IMR-90 (cell line): ENCODE results near the gene PLLP. TPM values are rescaled to one million over a fixed set of nuclear protein-coding genes. Genes with fewer than 3 reads are reported as not detected.

ENCODE experiments used
- ATAC-seq: fragments of 200-7000 bp; cut with Tn5 transposase; 2 replicates; pipeline ENCODE4 v1.9.1; 2020; ENCODE audit warnings: low read depth, mild to moderate bottlenecking, moderate library complexity
- BruUV-seq: library from RNA; stranded (reverse); fragments of 400-500 nt; replicated peaks from 2 replicates; lab custom pipeline; 2021; lab: Mats Ljungman, UMichigan
- CTCF ChIA-PET: fragments of 300-600 bp; formaldehyde crosslinking; extraction: SDS; loops from one replicate; lab custom pipeline; 2021; ENCODE audit warnings: antibody characterized with exemption; lab: Yijun Ruan, JAX
- POLR2A ChIA-PET: fragments of 300-600 bp; sonication (Branson Sonifier 250); formaldehyde crosslinking; loops from one replicate; lab custom pipeline; 2022; ENCODE audit warnings: antibody characterized with exemption; ENCODE audit not compliant: unreplicated experiment; lab: Charles Lee
- DNase-seq: peaks from one replicate; pipeline ENCODE4 v3.0.0; 2013
- H2AFZ ChIP-seq: replicated peaks from 2 replicates; pipeline ENCODE3; 2013; ENCODE audit warnings: low read length, mild to moderate bottlenecking; ENCODE audit not compliant: poor library complexity
- H2AK5ac ChIP-seq: 2 replicates; pipeline ENCODE4 v1.6.1; 2013; ENCODE audit warnings: low read depth, low read length, inconsistent platforms
- H2AK9ac ChIP-seq: replicated peaks from 2 replicates; pipeline ENCODE3; 2013; ENCODE audit warnings: mild to moderate bottlenecking, low read depth, low read length, moderate library complexity; ENCODE audit not compliant: poor library complexity
- H2BK120ac ChIP-seq: 2 replicates; pipeline ENCODE4 v1.6.1; 2013; ENCODE audit warnings: low read depth, low read length, inconsistent platforms
- H2BK15ac ChIP-seq: 3 replicates; pipeline ENCODE4 v1.6.1; 2013; ENCODE audit warnings: low read depth, low read length, inconsistent platforms
- H2BK20ac ChIP-seq: 2 replicates; pipeline ENCODE4 v1.6.1; 2013; ENCODE audit warnings: low read depth, mild to moderate bottlenecking, inconsistent platforms, low read length, moderate library complexity
- H2BK5ac ChIP-seq: 2 replicates; pipeline ENCODE4 v1.6.1; 2013; ENCODE audit warnings: mild to moderate bottlenecking, low read depth, low read length, inconsistent platforms; ENCODE audit not compliant: poor library complexity, severe bottlenecking
- H3K14ac ChIP-seq: replicated peaks from 2 replicates; pipeline ENCODE4 v1.6.1; 2013; ENCODE audit warnings: low read depth, low read length, inconsistent platforms
- H3K18ac ChIP-seq: 2 replicates; pipeline ENCODE4 v1.6.1; 2013; ENCODE audit warnings: low read depth, low read length, control low read depth
- H3K23ac ChIP-seq: 2 replicates; pipeline ENCODE4 v1.6.1; 2013; ENCODE audit warnings: low read depth, low read length, inconsistent platforms
- H3K27ac ChIP-seq: 2 replicates; pipeline ENCODE4 v1.5.1; 2013; ENCODE audit warnings: mild to moderate bottlenecking, control low read depth, low read length; ENCODE audit not compliant: insufficient read depth
- H3K27me3 ChIP-seq: 2 replicates; pipeline ENCODE4 v1.6.1; 2013; ENCODE audit warnings: low read length; ENCODE audit not compliant: control insufficient read depth, insufficient read depth
- H3K36me3 ChIP-seq: 2 replicates; pipeline ENCODE4 v1.6.1; 2013; ENCODE audit warnings: low read length, mixed read lengths; ENCODE audit not compliant: control insufficient read depth, insufficient read depth
- H3K4ac ChIP-seq: 2 replicates; pipeline ENCODE4 v1.6.1; 2013; ENCODE audit warnings: low read depth, low read length, inconsistent platforms
- H3K4me1 ChIP-seq: 2 replicates; pipeline ENCODE4 v1.6.1; 2013; ENCODE audit warnings: low read length, mixed read lengths; ENCODE audit not compliant: control insufficient read depth, insufficient read depth
- H3K4me2 ChIP-seq: 2 replicates; pipeline ENCODE4 v1.6.1; 2013; ENCODE audit warnings: low read depth, mild to moderate bottlenecking, control low read depth, low read length, moderate library complexity
- H3K4me3 ChIP-seq: 2 replicates; pipeline ENCODE4 v1.5.1; 2013; ENCODE audit warnings: low read depth, mild to moderate bottlenecking, control low read depth, low read length, moderate library complexity; ENCODE audit not compliant: insufficient read depth
- H3K56ac ChIP-seq: 2 replicates; pipeline ENCODE4 v1.6.1; 2013; ENCODE audit warnings: low read length, inconsistent platforms; ENCODE audit not compliant: insufficient read depth; ENCODE audit errors: extremely low read depth
- H3K79me1 ChIP-seq, 2 experiments: 2 replicates each; pipeline ENCODE4 v1.6.1; 2013; ENCODE audit warnings: low read length in 2 of 2, inconsistent platforms in 1 of 2, low read depth in 1 of 2
- H3K9ac ChIP-seq: 2 replicates; pipeline ENCODE4 v1.6.1; 2013; ENCODE audit warnings: low read depth, low read length, control low read depth
- H3K9me1 ChIP-seq: 2 replicates; pipeline ENCODE4 v1.6.1; 2013; ENCODE audit warnings: low read length, inconsistent platforms; ENCODE audit not compliant: insufficient read depth
- H3K9me3 ChIP-seq: 2 replicates; pipeline ENCODE4 v1.6.1; 2013; ENCODE audit warnings: low read length; ENCODE audit not compliant: control insufficient read depth, insufficient read depth
- H4K20me1 ChIP-seq: 2 replicates; pipeline ENCODE4 v1.6.1; 2013; ENCODE audit warnings: low read length, inconsistent platforms; ENCODE audit not compliant: insufficient read depth
- H4K5ac ChIP-seq: 2 replicates; pipeline ENCODE4 v1.6.1; 2013; ENCODE audit warnings: mild to moderate bottlenecking, low read depth, low read length, control low read depth
- H4K8ac ChIP-seq, 2 experiments: 2 replicates each; pipeline ENCODE4 v1.6.1; 2013; ENCODE audit warnings: low read depth in 2 of 2, low read length in 2 of 2, control low read depth in 1 of 2, inconsistent platforms in 1 of 2
- H4K91ac ChIP-seq: 2 replicates; pipeline ENCODE4 v1.6.1; 2013; ENCODE audit warnings: low read depth, low read length, inconsistent platforms; ENCODE audit not compliant: insufficient read depth
- BHLHE40 ChIP-seq: fragments of 150-350 bp; IDR thresholded peaks from 2 replicates; pipeline ENCODE4 v1.6.1; 2016; ENCODE audit warnings: mild to moderate bottlenecking, low read depth, low read length
- MAZ ChIP-seq: IDR thresholded peaks from 2 replicates; pipeline ENCODE4 v1.6.1; 2012; ENCODE audit warnings: low read depth, mild to moderate bottlenecking, low read length, improper control_type of control experiment, moderate library complexity, borderline replicate concordance
- MXI1 ChIP-seq: IDR thresholded peaks from 2 replicates; pipeline ENCODE4 v1.6.1; 2012; ENCODE audit warnings: low read depth, mild to moderate bottlenecking, low read length, moderate library complexity, borderline replicate concordance
- POLR2A ChIP-seq: IDR thresholded peaks from 2 replicates; pipeline ENCODE4 v1.6.1; 2012; ENCODE audit warnings: mild to moderate bottlenecking, low read depth, low read length
- RAD21 ChIP-seq: IDR thresholded peaks from 2 replicates; pipeline ENCODE4 v1.6.1; 2012; ENCODE audit warnings: low read length, improper control_type of control experiment
- RFX5 ChIP-seq: IDR thresholded peaks from 2 replicates; pipeline ENCODE4 v1.8.0; 2012; ENCODE audit warnings: low read depth, mild to moderate bottlenecking, low read length, moderate library complexity
- SMC3 ChIP-seq: fragments of 150-350 bp; IDR thresholded peaks from 2 replicates; pipeline ENCODE4 v1.6.1; 2016; ENCODE audit warnings: low read depth, mild to moderate bottlenecking, antibody characterized with exemption, low read length, moderate library complexity
- WGBS, 2 experiments: methylation state at CpG; one replicate each; pipeline versions ENCODE4 v1.1.5 to v1.1.7; 2013; ENCODE audit warnings: missing lambda C conversion rate in 2 of 2; ENCODE audit not compliant: insufficient read length in 1 of 2; ENCODE audit errors: extremely low coverage in 2 of 2; 5-methylcytosine and 5-hydroxymethylcytosine counted together
- dilution Hi-C: fragments of 300-500 bp; cut with HindIII; formaldehyde crosslinking; loops from one replicate; pipeline ENCODE4 v1.14.3; 2018; ENCODE audit warnings: low sequenced_read_pairs; ENCODE audit not compliant: unreplicated experiment
- in situ Hi-C: fragments of 300-500 bp; cut with MboI; formaldehyde crosslinking; loops from 3 replicates; pipeline ENCODE4 v1.14.3; 2019; ENCODE audit warnings: low sequenced_read_pairs, inconsistent platforms, mixed read lengths
- intact Hi-C: fragments of 100-400 bp; cut with micrococcal nuclease; formaldehyde crosslinking; loops from 2 replicates; pipeline ENCODE4 v1.10.0; 2022
- polyA plus RNA-seq, 3 experiments: library from polyadenylated mRNA; depleted of rRNA; stranded (reverse); fragments of >200 nt; gene quantifications; 2 replicates each; pipeline ENCODE4 v1.2.3, GENCODE V29; 2012; ENCODE audit warnings: low replicate concordance in 1 of 3
- total RNA-seq: library from RNA; depleted of rRNA; stranded (reverse); fragments of >200 nt; gene quantifications from 2 replicates; pipeline ENCODE4 v1.2.3, GENCODE V29; 2012
- TF ChIP-seq, protein P1 (sequence below): conservative IDR thresholded peaks from 2 replicates; pipeline ENCODE4 v1.5.1; 2012; ENCODE audit warnings: mild to moderate bottlenecking, low read depth, low read length, improper control_type of control experiment

The PLLP gene
- total and polyA plus RNA-seq, 2 of the 4 experiments (the other 2 are of a cell fraction) = 0.05 TPM; not detected in 1

DNA sequence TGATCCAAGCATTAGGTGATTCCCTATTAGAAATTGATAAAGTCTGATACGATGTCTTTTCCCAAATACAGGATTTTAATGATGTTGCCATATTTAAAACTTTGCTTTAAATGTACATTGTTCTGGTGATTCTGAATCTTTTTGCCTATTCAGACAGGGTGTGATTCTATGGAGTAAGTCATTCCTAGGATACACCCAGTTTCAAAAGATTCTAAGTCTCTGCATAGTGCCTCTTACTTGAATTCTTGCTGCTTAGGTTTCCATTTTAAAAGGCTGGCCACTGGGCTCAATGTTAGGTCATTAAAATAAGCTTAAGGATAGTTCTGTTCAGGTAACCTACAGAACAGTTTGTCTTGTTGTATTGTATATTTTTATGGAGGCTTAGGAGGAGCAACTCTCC, 61.4 kb downstream of the PLLP start:
- no peak overlapping the region for H3K4ac ChIP-seq
- H2BK15ac ChIP-seq = no peak overlapping the region
- H3K27me3 ChIP-seq = no peaks in the 10 kb centered on the region
- no peak overlapping the region for H3K4me3 ChIP-seq
- no peak overlapping the region for H3K27ac ChIP-seq
- POLR2A ChIA-PET = no interaction called here
- ATAC-seq = no peak
- H2BK5ac ChIP-seq = no peak overlapping the region
- intact Hi-C loops (no loop called here), dilution Hi-C loops (no loop called here), in situ Hi-C loops (no loop called here)
- peaks cover 3% of the 10 kb centered on the region; the same call in 1 of the 2 replicates for H3K9me1 ChIP-seq
- H4K91ac ChIP-seq = no peak overlapping the region
- H3K36me3 ChIP-seq = peaks cover 36% of the 10 kb centered on the region
- no peak overlapping the region for H2AK5ac ChIP-seq
- no peak overlapping the region for H3K14ac ChIP-seq
- TF ChIP-seq BHLHE40 (no peak), MXI1 (no peak), RAD21 (no peak), MAZ (no peak), SMC3 (no peak), RFX5 (no peak), POLR2A (no peak)
- TF ChIP-seq, protein P1, sequence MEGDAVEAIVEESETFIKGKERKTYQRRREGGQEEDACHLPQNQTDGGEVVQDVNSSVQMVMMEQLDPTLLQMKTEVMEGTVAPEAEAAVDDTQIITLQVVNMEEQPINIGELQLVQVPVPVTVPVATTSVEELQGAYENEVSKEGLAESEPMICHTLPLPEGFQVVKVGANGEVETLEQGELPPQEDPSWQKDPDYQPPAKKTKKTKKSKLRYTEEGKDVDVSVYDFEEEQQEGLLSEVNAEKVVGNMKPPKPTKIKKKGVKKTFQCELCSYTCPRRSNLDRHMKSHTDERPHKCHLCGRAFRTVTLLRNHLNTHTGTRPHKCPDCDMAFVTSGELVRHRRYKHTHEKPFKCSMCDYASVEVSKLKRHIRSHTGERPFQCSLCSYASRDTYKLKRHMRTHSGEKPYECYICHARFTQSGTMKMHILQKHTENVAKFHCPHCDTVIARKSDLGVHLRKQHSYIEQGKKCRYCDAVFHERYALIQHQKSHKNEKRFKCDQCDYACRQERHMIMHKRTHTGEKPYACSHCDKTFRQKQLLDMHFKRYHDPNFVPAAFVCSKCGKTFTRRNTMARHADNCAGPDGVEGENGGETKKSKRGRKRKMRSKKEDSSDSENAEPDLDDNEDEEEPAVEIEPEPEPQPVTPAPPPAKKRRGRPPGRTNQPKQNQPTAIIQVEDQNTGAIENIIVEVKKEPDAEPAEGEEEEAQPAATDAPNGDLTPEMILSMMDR = no peak
- no peak overlapping the region for H4K8ac ChIP-seq
- no peak overlapping the region for H3K23ac ChIP-seq
- H4K5ac ChIP-seq = no peak overlapping the region
- DNase-seq = no peak
- no peak overlapping the region for H2BK20ac ChIP-seq
- H3K9ac ChIP-seq = no peak overlapping the region
- H3K18ac ChIP-seq = no peak overlapping the region
- CTCF ChIA-PET = no interaction called here
- no peak overlapping the region for H2BK120ac ChIP-seq
- no peak overlapping the region for H3K4me2 ChIP-seq
- H2AFZ ChIP-seq = no peak overlapping the region
- WGBS, 2 experiments = no CpG with 5 or more reads among the region's 1 CpG
- H2AK9ac ChIP-seq = no peak overlapping the region
- H3K56ac ChIP-seq = no peak overlapping the region
- H3K79me1 ChIP-seq = peaks cover 3 to 12% of the 10 kb centered on the region in 2 experiments; a peak in 2 of 4 replicates
- no TSS peak for BruUV-seq
- no peaks in the 10 kb centered on the region for H3K9me3 ChIP-seq
- H4K20me1 ChIP-seq = no peaks in the 10 kb centered on the region
- no peaks in the 10 kb centered on the region for H3K4me1 ChIP-seq
